IPS DF 6.9 (cell line): ENCODE results near the gene TMEM106C.

Experiments
- DNase-seq: peaks from one replicate; pipeline ENCODE4 v3.0.0-alpha.2; 2013; ENCODE audit warnings: low read depth, low spot score
- H3K27ac ChIP-seq: one replicate; pipeline ENCODE4 v1.5.1; 2013; ENCODE audit warnings: low read length, control low read depth
- H3K27me3 ChIP-seq: 2 replicates; pipeline ENCODE4 v1.6.1; 2013; ENCODE audit warnings: mild to moderate bottlenecking, low read length; ENCODE audit not compliant: control insufficient read depth, insufficient read depth
- H3K36me3 ChIP-seq: 2 replicates; pipeline ENCODE4 v1.6.1; 2013; ENCODE audit warnings: low read length; ENCODE audit not compliant: control insufficient read depth, insufficient read depth
- H3K4me1 ChIP-seq: 2 replicates; pipeline ENCODE4 v1.6.1; 2013; ENCODE audit warnings: low read length; ENCODE audit not compliant: control insufficient read depth, insufficient read depth
- H3K4me3 ChIP-seq: 2 replicates; pipeline ENCODE4 v1.5.1; 2013; ENCODE audit warnings: mild to moderate bottlenecking, low read length
- H3K9me3 ChIP-seq: 2 replicates; pipeline ENCODE4 v1.6.1; 2013; ENCODE audit warnings: low read length, inconsistent platforms; ENCODE audit not compliant: control insufficient read depth, insufficient read depth
- WGBS: extraction: QIAGEN DNeasy Blood & Tissue Kit; methylation state at CpG from one replicate; pipeline ENCODE4 v1.1.7; 2013; ENCODE audit warnings: mixed read lengths, missing lambda C conversion rate; ENCODE audit not compliant: insufficient read length, insufficient coverage; 5-methylcytosine and 5-hydroxymethylcytosine counted together

TMEM106C gene

DNA sequence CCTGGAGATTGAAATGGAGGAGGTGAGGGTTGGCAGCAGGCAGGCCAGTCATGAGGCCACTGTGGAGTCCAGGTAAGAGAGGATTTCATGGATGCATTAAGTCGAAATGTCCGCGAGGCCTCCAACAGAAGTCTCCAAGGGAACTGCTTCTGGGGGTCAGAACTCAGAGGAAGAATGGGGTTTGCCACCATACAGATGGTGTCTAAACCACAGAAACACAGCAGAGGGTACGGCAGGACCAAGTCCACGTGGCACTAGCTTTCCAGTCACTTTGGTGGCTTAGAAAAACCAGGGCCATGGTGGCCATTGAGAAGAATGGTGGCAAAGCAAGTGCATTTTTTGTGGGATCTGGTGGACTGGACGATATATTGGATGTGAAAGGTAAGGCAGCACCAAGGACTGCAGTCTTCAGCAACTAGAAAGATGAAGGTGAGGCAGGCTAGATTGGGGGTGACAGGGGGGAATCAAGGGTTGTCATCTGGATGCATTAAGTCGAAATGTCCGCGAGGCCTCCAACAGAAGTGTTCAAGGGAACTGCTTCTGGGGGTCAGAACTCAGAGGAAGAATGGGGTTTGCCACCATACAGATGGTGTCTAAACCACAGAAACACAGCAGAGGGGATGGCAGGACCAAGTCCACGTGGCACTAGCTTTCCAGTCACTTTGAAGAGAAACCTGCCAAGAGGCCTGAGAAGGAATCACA is 22.5 kb upstream of the TMEM106C start:
- Histone ChIP-seq H3K4me1 (peaks cover 2% of the 10 kb centered on the region), H3K9me3 (no peaks in the 10 kb centered on the region), H3K4me3 (no peak overlapping the region), H3K27ac (no peak overlapping the region), H3K27me3 (no peaks in the 10 kb centered on the region), H3K36me3 (no peaks in the 10 kb centered on the region)
- WGBS = no CpG with 5 or more reads among the region's 10 CpGs
- DNase-seq = no peak

DNA sequence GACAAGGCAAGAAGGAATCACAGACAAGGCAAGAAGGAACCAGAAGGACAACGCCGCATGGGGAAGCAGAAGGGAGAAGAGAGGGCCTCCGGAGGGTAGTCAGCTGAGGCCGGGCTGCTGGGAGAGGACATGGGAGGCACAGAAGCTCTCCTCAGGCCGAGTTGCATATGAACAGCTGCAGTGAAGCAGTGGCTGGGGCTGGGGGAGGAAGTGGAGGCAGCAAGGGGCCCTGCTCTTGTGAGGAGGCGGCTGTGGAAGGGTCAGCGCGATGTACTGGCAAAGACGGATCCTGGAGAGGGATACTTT is 22.0 kb upstream of the TMEM106C start:
- no peak for DNase-seq
- Histone ChIP-seq H3K27me3 (no peaks in the 10 kb centered on the region), H3K4me3 (no peak overlapping the region), H3K36me3 (no peaks in the 10 kb centered on the region), H3K4me1 (peaks cover 2% of the 10 kb centered on the region), H3K27ac (no peak overlapping the region), H3K9me3 (no peaks in the 10 kb centered on the region)
- no CpG with 5 or more reads among the region's 9 CpGs for WGBS

DNA sequence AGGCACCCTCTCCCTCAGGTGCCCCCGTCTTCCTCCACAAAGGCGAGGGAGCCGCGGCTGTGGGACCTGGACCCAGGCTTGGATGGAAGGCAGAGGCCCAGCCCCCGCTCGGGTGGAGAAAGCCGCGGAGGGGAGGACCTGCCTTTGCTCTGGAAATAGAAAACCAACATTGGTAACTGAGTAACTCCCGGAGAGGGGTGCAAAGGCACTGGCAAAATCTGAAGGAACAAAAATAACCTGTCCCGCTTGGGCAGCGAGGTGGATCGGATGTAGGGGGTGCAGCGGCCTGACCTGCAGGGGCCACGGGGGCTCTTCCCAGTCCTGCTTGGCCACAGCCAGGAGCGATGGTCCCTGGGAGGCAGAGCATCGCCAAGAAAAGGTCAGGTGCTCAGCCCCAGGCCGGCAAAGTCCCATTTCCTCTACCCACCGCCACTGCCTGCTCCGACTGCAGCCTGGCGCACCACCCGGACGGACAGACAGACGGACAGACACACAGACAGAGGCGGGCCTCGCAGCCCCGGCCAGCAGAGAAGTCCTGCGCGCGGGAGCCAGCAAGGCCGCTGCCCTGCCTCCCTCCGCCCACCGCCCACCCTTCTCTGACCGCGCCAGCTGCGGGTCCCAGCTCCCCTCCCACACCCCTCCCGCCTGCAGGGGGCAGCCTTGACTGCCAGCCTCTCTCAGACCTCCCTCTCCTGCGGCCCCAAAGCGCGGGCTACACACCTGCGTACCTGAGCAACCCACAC is 21.4 kb upstream of the TMEM106C start:
- H3K4me1 ChIP-seq = peaks cover 2% of the 10 kb centered on the region
- H3K4me3 ChIP-seq = no peak overlapping the region
- no CpG with 5 or more reads among the region's 40 CpGs for WGBS
- H3K9me3 ChIP-seq = no peaks in the 10 kb centered on the region
- DNase-seq = no peak
- no peaks in the 10 kb centered on the region for H3K36me3 ChIP-seq
- no peaks in the 10 kb centered on the region for H3K27me3 ChIP-seq
- no peak overlapping the region for H3K27ac ChIP-seq

DNA sequence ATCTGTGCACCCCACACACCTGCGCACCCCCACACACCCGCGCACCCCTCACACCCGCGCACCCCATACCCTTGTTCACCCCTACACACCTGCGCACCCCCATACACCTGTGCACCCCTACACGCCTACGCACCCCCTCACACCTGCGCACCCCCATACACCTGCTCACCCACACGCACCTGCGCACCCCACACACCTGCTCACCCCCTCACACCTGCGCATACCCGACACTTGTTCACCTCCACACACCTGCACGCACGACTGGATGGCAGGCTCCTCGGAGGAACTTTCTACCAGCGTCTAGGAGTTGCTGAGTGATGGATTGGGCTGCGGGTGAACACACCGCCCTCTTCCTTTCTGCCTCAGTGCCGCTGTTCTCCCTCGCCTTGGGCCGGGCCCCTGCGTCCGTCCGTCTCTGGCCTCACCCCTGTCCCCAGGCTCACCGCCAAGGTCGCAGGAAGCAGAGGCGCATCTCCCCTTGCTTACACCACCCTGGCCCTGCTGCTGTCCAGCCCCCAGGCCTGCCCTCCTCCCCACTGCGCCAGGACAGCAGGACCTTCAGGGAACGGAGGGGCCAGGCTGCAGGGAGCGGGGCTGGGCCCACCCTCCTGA is 20.7 kb upstream of the TMEM106C start:
- Histone ChIP-seq H3K27ac (no peak overlapping the region), H3K27me3 (no peaks in the 10 kb centered on the region), H3K4me3 (no peak overlapping the region), H3K4me1 (peaks cover 2% of the 10 kb centered on the region), H3K9me3 (no peaks in the 10 kb centered on the region), H3K36me3 (no peaks in the 10 kb centered on the region)
- DNase-seq = no peak
- 100% methylated on average over 3 of the region's 31 CpGs for WGBS

DNA sequence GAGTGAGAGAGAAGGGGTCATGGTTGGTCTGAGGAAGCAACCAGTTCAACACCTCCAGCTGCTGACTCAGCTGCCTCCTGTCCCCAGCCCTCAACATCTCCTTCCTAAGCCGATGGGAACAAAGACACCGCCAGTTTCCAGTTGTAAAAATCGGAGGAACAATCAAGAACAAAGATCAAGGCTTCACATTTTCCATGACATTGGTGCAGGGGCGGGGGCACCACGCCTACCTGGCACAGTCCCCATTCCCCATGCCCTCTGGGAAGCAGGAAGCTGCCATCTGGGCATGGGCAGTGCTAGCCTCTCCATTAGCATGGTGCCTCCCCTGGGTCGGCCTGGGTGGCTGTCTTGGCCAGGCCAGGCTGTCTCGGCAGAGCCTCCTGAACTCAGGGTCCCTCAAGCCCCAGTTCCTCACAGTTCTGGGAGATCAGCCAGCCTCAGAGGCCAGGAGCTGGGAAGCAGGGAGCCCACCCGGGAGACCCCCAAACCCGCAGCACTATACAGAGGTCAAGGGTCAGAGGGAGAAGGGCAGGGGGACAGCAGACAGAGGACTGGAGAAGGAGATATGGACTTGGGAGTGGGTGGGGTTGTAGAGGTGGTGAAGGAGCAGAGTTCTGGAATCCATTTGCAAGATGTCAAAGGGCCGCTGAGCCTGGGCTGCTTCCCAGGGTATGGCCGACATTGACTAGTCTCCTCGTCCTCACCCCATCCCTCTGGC is 19.6 kb upstream of the TMEM106C start:
- no peak for DNase-seq
- Histone ChIP-seq H3K9me3 (no peaks in the 10 kb centered on the region), H3K27ac (no peak overlapping the region), H3K36me3 (no peaks in the 10 kb centered on the region), H3K4me3 (no peak overlapping the region), H3K27me3 (no peaks in the 10 kb centered on the region), H3K4me1 (peaks cover 2% of the 10 kb centered on the region)
- no CpG with 5 or more reads among the region's 12 CpGs for WGBS

DNA sequence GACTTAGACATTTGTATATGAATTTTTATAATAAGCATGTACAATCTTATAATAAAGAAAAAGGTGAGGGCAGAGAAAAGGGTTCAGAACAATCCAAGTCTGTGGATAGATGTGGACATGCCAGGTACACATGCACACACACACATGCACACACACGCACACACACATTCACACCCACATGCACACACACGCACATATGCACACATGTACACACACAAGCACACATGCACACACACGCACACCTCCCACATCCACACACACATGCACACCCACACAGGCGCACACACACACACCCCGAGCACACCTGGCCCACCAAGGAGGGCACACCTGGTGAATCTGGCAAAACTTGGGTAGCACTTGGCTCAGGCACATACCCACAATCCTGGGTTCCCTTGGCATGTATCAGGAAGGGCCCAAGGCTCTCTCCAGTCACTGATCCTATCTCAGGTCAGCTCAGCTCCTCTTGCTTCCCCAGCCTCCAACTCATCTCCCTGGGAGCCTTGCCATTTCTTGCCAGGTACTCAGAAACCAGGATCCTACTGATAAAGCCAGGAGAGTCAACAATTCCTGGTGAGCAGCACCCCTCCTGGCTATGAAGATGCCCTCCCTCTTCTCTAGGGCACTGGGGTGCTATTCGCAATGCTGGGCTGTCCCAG is 18.6 kb upstream of the TMEM106C start:
- Histone ChIP-seq H3K4me3 (no peak overlapping the region), H3K9me3 (no peaks in the 10 kb centered on the region), H3K27ac (no peak overlapping the region), H3K36me3 (no peaks in the 10 kb centered on the region), H3K4me1 (peaks cover 2% of the 10 kb centered on the region), H3K27me3 (no peaks in the 10 kb centered on the region)
- DNase-seq = no peak
- whole genome bisulfite sequencing = no CpG with 5 or more reads among the region's 6 CpGs

DNA sequence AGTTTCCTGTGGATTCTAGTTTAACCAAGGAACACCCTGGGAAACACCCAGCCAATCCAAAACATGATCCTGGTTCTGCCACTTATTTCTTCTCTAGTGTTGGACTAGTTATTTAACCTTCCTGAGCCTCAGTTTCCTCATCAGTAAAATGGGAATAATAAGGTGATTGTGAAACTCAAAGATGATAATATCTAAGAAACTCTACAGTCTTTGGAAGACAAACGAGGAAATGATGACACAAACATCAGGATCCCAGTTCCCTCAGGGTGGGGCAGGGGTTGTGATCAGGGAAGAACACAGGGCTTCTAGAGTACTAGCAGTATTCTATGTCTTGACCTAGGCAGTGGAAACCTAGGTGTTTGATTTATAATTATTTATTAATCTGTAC is 18.1 kb upstream of the TMEM106C start:
- H3K36me3 ChIP-seq = no peaks in the 10 kb centered on the region
- H3K27ac ChIP-seq = no peak overlapping the region
- no peaks in the 10 kb centered on the region for H3K27me3 ChIP-seq
- WGBS = no CpG with 5 or more reads among the region's 1 CpG
- H3K9me3 ChIP-seq = no peaks in the 10 kb centered on the region
- DNase-seq = no peak
- H3K4me1 ChIP-seq = peaks cover 2% of the 10 kb centered on the region
- H3K4me3 ChIP-seq = no peak overlapping the region

DNA sequence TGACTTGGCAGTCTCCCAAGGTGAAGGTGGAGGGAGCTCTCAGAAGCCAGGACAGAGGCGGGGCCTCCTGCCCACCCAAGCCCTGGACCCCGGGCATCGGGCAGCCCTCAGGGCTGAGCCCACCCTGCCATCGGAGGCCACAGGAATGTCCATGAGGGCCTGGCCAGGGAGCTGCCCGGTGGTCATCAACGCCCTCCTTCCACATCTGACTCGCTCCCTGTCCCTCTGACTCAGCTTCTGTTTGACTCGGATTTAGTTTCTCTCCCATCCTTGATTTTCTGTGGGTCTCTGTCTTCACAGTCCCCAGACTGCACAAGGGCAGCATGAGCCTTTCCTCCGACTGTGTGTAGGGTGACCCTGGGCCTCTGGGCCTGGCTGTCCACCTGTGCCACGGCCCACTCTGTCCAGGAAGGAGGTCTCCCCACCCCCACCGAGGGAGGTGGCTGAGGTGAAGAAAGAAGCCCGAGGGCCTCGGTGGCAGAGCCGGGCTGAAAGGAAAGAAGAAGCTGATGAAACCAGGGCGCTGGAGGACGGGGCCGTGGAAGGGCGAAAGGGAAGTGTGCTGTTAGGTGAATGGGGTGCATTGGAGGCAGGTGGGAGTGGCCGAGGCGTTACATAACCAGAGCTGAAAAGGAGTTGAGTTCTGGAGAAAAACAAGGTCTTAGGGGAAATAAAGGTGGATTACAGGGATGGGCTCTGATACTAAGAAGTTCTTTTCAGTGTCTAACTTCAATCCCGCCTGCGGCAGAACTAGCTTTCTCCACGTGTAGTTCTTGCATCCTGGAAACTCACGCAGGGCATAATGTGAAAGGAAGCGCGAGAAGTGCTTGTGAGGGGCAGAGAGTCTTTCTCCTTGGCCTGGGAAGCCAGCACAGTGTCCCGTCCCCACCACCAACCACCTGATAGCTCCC is 16.7 kb upstream of the TMEM106C start:
- H3K4me3 ChIP-seq = no peak overlapping the region
- no peaks in the 10 kb centered on the region for H3K27me3 ChIP-seq
- WGBS = no CpG with 5 or more reads among the region's 27 CpGs
- H3K4me1 ChIP-seq = peaks cover 2% of the 10 kb centered on the region; the same call in 1 of the 2 replicates
- DNase-seq = no peak
- H3K27ac ChIP-seq = no peak overlapping the region
- no peaks in the 10 kb centered on the region for H3K9me3 ChIP-seq
- no peaks in the 10 kb centered on the region for H3K36me3 ChIP-seq

DNA sequence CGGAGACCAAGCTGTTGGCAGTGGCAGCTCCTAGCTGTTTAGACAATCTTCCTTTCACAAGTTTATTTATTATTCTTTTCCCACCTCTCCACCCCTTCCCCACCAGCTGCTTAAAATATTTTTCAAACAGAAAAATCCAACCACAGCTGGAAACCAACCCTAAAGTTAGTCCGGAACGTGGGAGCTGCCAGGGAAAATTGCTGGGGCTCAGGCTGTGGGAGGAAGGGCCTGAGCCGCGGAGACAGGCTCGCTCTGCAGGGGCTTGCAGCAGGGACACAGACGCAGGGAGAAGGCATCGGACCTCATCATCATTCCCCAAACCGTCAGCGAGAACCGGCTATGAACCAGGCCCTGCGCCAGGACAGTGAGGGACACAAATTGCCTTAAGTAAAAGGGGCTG is 16.1 kb upstream of the TMEM106C start:
- Histone ChIP-seq H3K36me3 (no peaks in the 10 kb centered on the region), H3K27me3 (no peaks in the 10 kb centered on the region), H3K4me3 (no peak overlapping the region), H3K4me1 (peaks cover 2% of the 10 kb centered on the region; the same call in 1 of the 2 replicates), H3K27ac (no peak overlapping the region), H3K9me3 (no peaks in the 10 kb centered on the region)
- no peak for DNase-seq
- WGBS = no CpG with 5 or more reads among the region's 12 CpGs
